Measurements from ENCODE around the gene TYMP. TPM values are rescaled to one million over a fixed set of nuclear protein-coding genes. Genes with fewer than 3 reads are reported as not detected.
"Not testable (repeated sequence)": the region's sequence is repeated elsewhere in the genome, so short reads cannot be mapped to it uniquely, and the experiment has no call there.

TYMP gene
- total RNA-seq, 1 donor from 2014 or later = 13.1 TPM

GRCh38 chr22:50522806-50523438, 6.9 kb downstream of the TYMP start:
- no peak for DNase-seq (ENCODE audit: low read depth)
- no peak for TF ChIP-seq CTCF (conservative IDR thresholded peaks at IDR 0.05; ENCODE audit: low read depth, low read length)
- H3K4me3 ChIP-seq (ENCODE audit: low read depth, low read length) = no peak overlapping the region

- no peak for TF ChIP-seq CTCF (conservative IDR thresholded peaks at IDR 0.05; ENCODE audit: low read depth, low read length)
- DNase-seq (ENCODE audit: low read depth) = no peak
- H3K4me3 ChIP-seq (ENCODE audit: low read depth, low read length) = no peak overlapping the region
Observed at GRCh38 chr22:50522208-50522805, 7.5 kb downstream of the TYMP start.

GRCh38 chr22:50521710-50522109, 8.1 kb downstream of the TYMP start:
- DNase-seq (ENCODE audit: low read depth) = no peak
- H3K4me3 ChIP-seq (ENCODE audit: low read depth, low read length) = no peak overlapping the region
- TF ChIP-seq CTCF (conservative IDR thresholded peaks at IDR 0.05; ENCODE audit: low read depth, low read length) = no peak

- no peak for TF ChIP-seq CTCF (conservative IDR thresholded peaks at IDR 0.05; ENCODE audit: low read depth, low read length)
- no peak overlapping the region for H3K4me3 ChIP-seq (ENCODE audit: low read depth, low read length)
- DNase-seq (ENCODE audit: low read depth) = no peak
Observed at GRCh38 chr22:50520826-50521453, 8.9 kb downstream of the TYMP start.

- H3K4me3 ChIP-seq (ENCODE audit: low read depth, low read length); DNase-seq (ENCODE audit: low read depth): not testable (repeated sequence)
Observed at GRCh38 chr22:50520184-50520583, 9.6 kb downstream of the TYMP start.

- TF ChIP-seq CTCF (conservative IDR thresholded peaks at IDR 0.05; ENCODE audit: low read depth, low read length) = no peak
- no peak overlapping the region for H3K4me3 ChIP-seq (ENCODE audit: low read depth, low read length)
- DNase-seq (ENCODE audit: low read depth) = no peak
Observed at GRCh38 chr22:50519151-50519550, 10.7 kb downstream of the TYMP start.

- no peak for TF ChIP-seq CTCF (conservative IDR thresholded peaks at IDR 0.05; ENCODE audit: low read depth, low read length)
- H3K4me3 ChIP-seq (ENCODE audit: low read depth, low read length) = no peak overlapping the region
- no peak for DNase-seq (ENCODE audit: low read depth)
Observed at GRCh38 chr22:50518606-50519005, 11.2 kb downstream of the TYMP start.
